GM12878 (cell line): Measurements from ENCODE around the gene CYP3A4. TPM values are rescaled to one million over a fixed set of nuclear protein-coding genes. Genes with fewer than 3 reads are reported as not detected.

Experiments used
- ATAC-seq: fragments of 200-7000 bp; cut with Tn5 transposase; 3 replicates; pipeline ENCODE4 v1.9.1; 2020; ENCODE audit warnings: mild to moderate bottlenecking, moderate library complexity
- BruUV-seq: library from RNA; stranded (reverse); fragments of 400-500 nt; replicated peaks from 2 replicates; lab custom pipeline; 2021; lab: Mats Ljungman, UMichigan
- CTCF ChIA-PET: fragments of 300-600 bp; sonication (Branson Sonifier 250); formaldehyde crosslinking; extraction: SDS; loops from one replicate; lab custom pipeline; 2021; ENCODE audit warnings: inconsistent platforms; lab: Yijun Ruan, JAX
- POLR2A ChIA-PET: fragments of 350-600 bp; formaldehyde crosslinking; extraction: SDS; loops from one replicate; lab custom pipeline; 2021; ENCODE audit warnings: inconsistent platforms; lab: Charles Lee
- RAD21 ChIA-PET: fragments of 300-600 bp; sonication (Branson Sonifier 250); formaldehyde crosslinking; loops from one replicate; lab custom pipeline; 2023; ENCODE audit warnings: antibody characterized with exemption; ENCODE audit not compliant: unreplicated experiment; lab: Charles Lee
- SMC1A ChIA-PET: fragments of 300-600 bp; sonication (Branson Sonifier 250); formaldehyde crosslinking; loops from one replicate; lab custom pipeline; 2023; ENCODE audit not compliant: unreplicated experiment, uncharacterized antibody; lab: Charles Lee
- DNase-seq: peaks from one replicate; pipeline ENCODE4 v3.0.0-alpha.2; 2011; ENCODE audit warnings: low read depth, low spot score
- FAIRE-seq: peaks from 3 replicates; lab custom pipeline; 2011; peaks lifted over from hg19 to GRCh38; lab: Jason Lieb, UNC
- H2AFZ ChIP-seq: 2 replicates; pipeline ENCODE4 v1.6.0; 2011; ENCODE audit warnings: low read depth, low read length, control low read depth; ENCODE audit not compliant: control insufficient read depth
- H3K27ac ChIP-seq: 2 replicates; pipeline ENCODE4 v1.5.1; 2011; ENCODE audit warnings: control low read depth; ENCODE audit not compliant: control insufficient read depth, insufficient read depth
- H3K27me3 ChIP-seq, 2 experiments: replicated peaks in 1 of 2; 2 replicates each; pipeline versions ENCODE4 v1.6.0 to v1.6.1; 2011; ENCODE audit warnings: low read length in 1 of 2; ENCODE audit not compliant: control insufficient read depth in 2 of 2, insufficient read depth in 2 of 2
- H3K36me3 ChIP-seq, 2 experiments: 2 replicates each; pipeline ENCODE4 v1.5.1; 2011; ENCODE audit warnings: low read length in 1 of 2; ENCODE audit not compliant: control insufficient read depth in 2 of 2, insufficient read depth in 2 of 2
- H3K4me1 ChIP-seq: 2 replicates; pipeline ENCODE4 v1.6.1; 2011; ENCODE audit warnings: mild to moderate bottlenecking, low read length, moderate library complexity, mixed read lengths; ENCODE audit not compliant: control insufficient read depth, insufficient read depth
- H3K4me2 ChIP-seq: 2 replicates; pipeline ENCODE4 v1.6.0; 2011; ENCODE audit warnings: control low read depth; ENCODE audit not compliant: control insufficient read depth, insufficient read depth
- H3K4me3 ChIP-seq: fragments of 200-600 bp; sonication (generic); 2 replicates; pipeline ENCODE4 v1.5.1; 2016
- H3K79me2 ChIP-seq: 2 replicates; pipeline ENCODE4 v1.6.0; 2011; ENCODE audit warnings: low read length; ENCODE audit not compliant: control insufficient read depth, insufficient read depth
- H3K9ac ChIP-seq: 2 replicates; pipeline ENCODE4 v1.8.0; 2011; ENCODE audit warnings: low read length, control low read depth, mixed read lengths; ENCODE audit not compliant: control insufficient read depth, insufficient read depth
- H3K9me3 ChIP-seq: replicated peaks from 3 replicates; pipeline ENCODE4 v1.5.1; 2011; ENCODE audit warnings: mild to moderate bottlenecking, low read length; ENCODE audit not compliant: control insufficient read depth, insufficient read depth
- H4K20me1 ChIP-seq: 2 replicates; pipeline ENCODE4 v1.6.0; 2011; ENCODE audit not compliant: control insufficient read depth, insufficient read depth
- BCL11A ChIP-seq: IDR thresholded peaks from 2 replicates; pipeline ENCODE4 v1.6.1; 2011; ENCODE audit warnings: low read depth, low read length
- CHD1 ChIP-seq: IDR thresholded peaks from 2 replicates; pipeline ENCODE4 v1.6.1; 2012; ENCODE audit warnings: low read depth, low read length, improper control_type of control experiment
- CREB1 ChIP-seq: IDR thresholded peaks from 2 replicates; pipeline ENCODE4 v1.6.1; 2012; ENCODE audit warnings: low read depth, mild to moderate bottlenecking, inconsistent platforms
- GATAD2B ChIP-seq: fragments of 450-650 bp; conservative IDR thresholded peaks from 2 replicates; pipeline ENCODE4 v1.6.1; 2017; ENCODE audit warnings: low read depth, mild to moderate bottlenecking, moderate library complexity
- JUNB ChIP-seq: IDR thresholded peaks from 2 replicates; pipeline ENCODE4 v1.6.1; 2016; ENCODE audit warnings: antibody characterized with exemption, mild to moderate bottlenecking
- JUND ChIP-seq: IDR thresholded peaks from 2 replicates; pipeline ENCODE4 v1.6.1; 2012; ENCODE audit warnings: low read depth, mild to moderate bottlenecking, low read length, improper control_type of control experiment, moderate library complexity
- MYC ChIP-seq: IDR thresholded peaks from 2 replicates; pipeline ENCODE4 v1.6.1; 2011; ENCODE audit warnings: mild to moderate bottlenecking, low read length, moderate library complexity, inconsistent platforms; ENCODE audit not compliant: insufficient read depth, insufficient replicate concordance, insufficient read length, severe bottlenecking
- PML ChIP-seq: IDR thresholded peaks from 2 replicates; pipeline ENCODE4 v1.6.1; 2012; ENCODE audit warnings: low read length, inconsistent platforms
- RB1 ChIP-seq: fragments of 450-650 bp; formaldehyde crosslinking; IDR thresholded peaks from 2 replicates; pipeline ENCODE4 v1.6.1; 2017; ENCODE audit warnings: mild to moderate bottlenecking, borderline replicate concordance
- SREBF1 ChIP-seq: IDR thresholded peaks from 2 replicates; pipeline ENCODE4 v1.6.1; 2012; ENCODE audit warnings: mild to moderate bottlenecking, low read length
- TAF1 ChIP-seq: IDR thresholded peaks from 2 replicates; pipeline ENCODE4 v1.6.1; 2011; ENCODE audit warnings: mild to moderate bottlenecking, low read depth, low read length, borderline replicate concordance
- TBL1XR1 ChIP-seq: IDR thresholded peaks from 2 replicates; pipeline ENCODE4 v1.6.1; 2012; ENCODE audit warnings: low read depth, low read length, improper control_type of control experiment
- WGBS: methylation state at CpG from one replicate; pipeline ENCODE4 v1.1.6; 2016; ENCODE audit warnings: low lambda C conversion rate; ENCODE audit not compliant: insufficient replicate concordance, insufficient coverage; ENCODE audit errors: missing lambda C conversion rate; 5-methylcytosine and 5-hydroxymethylcytosine counted together
- in situ Hi-C: fragments of 300-500 bp; cut with MboI; formaldehyde crosslinking; loops from 9 replicates; pipeline ENCODE4 v1.14.3; 2018; ENCODE audit warnings: mixed read lengths
- intact Hi-C: fragments of 100-400 bp; cut with micrococcal nuclease; formaldehyde crosslinking; loops from one replicate; pipeline ENCODE4 v1.14.2; 2022; ENCODE audit not compliant: unreplicated experiment
- polyA plus RNA-seq, 11 experiments: library from polyadenylated mRNA; depleted of rRNA in 4 of 11; unstranded in 6 of 11; stranded (reverse) in 5 of 11; fragments of >200 nt; fragmentation: Nextera tagmentation in 4 of 11; fragmentation: Illumina TruSeq in 1 of 11; extraction: Ambion mirVana in 4 of 11; extraction: Trizol in 1 of 11; gene quantifications; 1 replicate in 1 of 11; 2 replicates in 10 of 11; pipeline versions ENCODE4 v1.2.1 to v1.2.3, GENCODE V29; 2011 to 2016; ENCODE audit warnings: inconsistent platforms in 2 of 11, missing spikeins in 2 of 11, low read depth in 1 of 11
- total RNA-seq, 4 experiments: library from RNA; depleted of rRNA in 3 of 4; stranded (reverse); fragments of >200 nt in 3 of 4; fragmentation: Illumina TruSeq in 1 of 4; extraction: Trizol in 1 of 4; gene quantifications; 2 replicates each; pipeline versions ENCODE4 v1.2.1 to v1.2.3, GENCODE V29; 2013 to 2021
- TF ChIP-seq, protein P1 (sequence below): fragments of 450-650 bp; IDR thresholded peaks from 2 replicates; pipeline ENCODE4 v1.6.1; 2017; ENCODE audit warnings: mild to moderate bottlenecking, moderate library complexity
- TF ChIP-seq, protein P2 (sequence below): fragments of 450-650 bp; conservative IDR thresholded peaks from 2 replicates; pipeline ENCODE4 v1.6.1; 2017; ENCODE audit warnings: mild to moderate bottlenecking, moderate library complexity
- TF ChIP-seq, protein P3 (sequence below): IDR thresholded peaks from 2 replicates; pipeline ENCODE4 v1.6.1; 2012; ENCODE audit warnings: low read length, inconsistent platforms
- TF ChIP-seq, protein P4 (sequence below): fragments of 450-650 bp; IDR thresholded peaks from 2 replicates; pipeline ENCODE4 v1.6.1; 2016; ENCODE audit warnings: mild to moderate bottlenecking

CYP3A4 gene
- total and polyA plus RNA-seq, 10 of the 15 experiments (the other 5 are each of a cell fraction or from before 2014, with no cell fraction given) = 0.02 to 0.21 (median 0.04) TPM; not detected in 7

- SMC1A ChIA-PET = no interaction called here
- no peaks in the 10 kb centered on the region for H3K4me1 ChIP-seq
- DNase-seq = no peak
- no TSS peak for BruUV-seq
- no peak overlapping the region for H3K4me2 ChIP-seq
- ATAC-seq = no peak
- no peak overlapping the region for H2AFZ ChIP-seq
- H3K4me3 ChIP-seq = no peak overlapping the region
- H3K9me3 ChIP-seq = no peaks in the 10 kb centered on the region; the same call in 2 of the 3 replicates
- H3K27me3 ChIP-seq = no peaks in the 10 kb centered on the region
- no peak overlapping the region for H3K27ac ChIP-seq
- POLR2A ChIA-PET = no interaction called here
- intact Hi-C loops (no loop called here), in situ Hi-C loops (no loop called here)
- no peaks in the 10 kb centered on the region for H4K20me1 ChIP-seq
- WGBS = 44% methylated on average over 12 of the region's 12 CpGs
- RAD21 ChIA-PET = no interaction called here
- CTCF ChIA-PET = no interaction called here
- FAIRE-seq = no peak
- H3K9ac ChIP-seq = no peak overlapping the region
- H3K36me3 ChIP-seq = no peaks in the 10 kb centered on the region
- no peaks in the 10 kb centered on the region for H3K79me2 ChIP-seq
- TF ChIP-seq BCL11A = no peak
- TF ChIP-seq TAF1 = no peak
- no peak for TF ChIP-seq CREB1
- TF ChIP-seq PML = no peak
- TF ChIP-seq, protein P1, sequence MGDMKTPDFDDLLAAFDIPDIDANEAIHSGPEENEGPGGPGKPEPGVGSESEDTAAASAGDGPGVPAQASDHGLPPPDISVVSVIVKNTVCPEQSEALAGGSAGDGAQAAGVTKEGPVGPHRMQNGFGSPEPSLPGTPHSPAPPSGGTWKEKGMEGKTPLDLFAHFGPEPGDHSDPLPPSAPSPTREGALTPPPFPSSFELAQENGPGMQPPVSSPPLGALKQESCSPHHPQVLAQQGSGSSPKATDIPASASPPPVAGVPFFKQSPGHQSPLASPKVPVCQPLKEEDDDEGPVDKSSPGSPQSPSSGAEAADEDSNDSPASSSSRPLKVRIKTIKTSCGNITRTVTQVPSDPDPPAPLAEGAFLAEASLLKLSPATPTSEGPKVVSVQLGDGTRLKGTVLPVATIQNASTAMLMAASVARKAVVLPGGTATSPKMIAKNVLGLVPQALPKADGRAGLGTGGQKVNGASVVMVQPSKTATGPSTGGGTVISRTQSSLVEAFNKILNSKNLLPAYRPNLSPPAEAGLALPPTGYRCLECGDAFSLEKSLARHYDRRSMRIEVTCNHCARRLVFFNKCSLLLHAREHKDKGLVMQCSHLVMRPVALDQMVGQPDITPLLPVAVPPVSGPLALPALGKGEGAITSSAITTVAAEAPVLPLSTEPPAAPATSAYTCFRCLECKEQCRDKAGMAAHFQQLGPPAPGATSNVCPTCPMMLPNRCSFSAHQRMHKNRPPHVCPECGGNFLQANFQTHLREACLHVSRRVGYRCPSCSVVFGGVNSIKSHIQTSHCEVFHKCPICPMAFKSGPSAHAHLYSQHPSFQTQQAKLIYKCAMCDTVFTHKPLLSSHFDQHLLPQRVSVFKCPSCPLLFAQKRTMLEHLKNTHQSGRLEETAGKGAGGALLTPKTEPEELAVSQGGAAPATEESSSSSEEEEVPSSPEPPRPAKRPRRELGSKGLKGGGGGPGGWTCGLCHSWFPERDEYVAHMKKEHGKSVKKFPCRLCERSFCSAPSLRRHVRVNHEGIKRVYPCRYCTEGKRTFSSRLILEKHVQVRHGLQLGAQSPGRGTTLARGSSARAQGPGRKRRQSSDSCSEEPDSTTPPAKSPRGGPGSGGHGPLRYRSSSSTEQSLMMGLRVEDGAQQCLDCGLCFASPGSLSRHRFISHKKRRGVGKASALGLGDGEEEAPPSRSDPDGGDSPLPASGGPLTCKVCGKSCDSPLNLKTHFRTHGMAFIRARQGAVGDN = no peak
- TF ChIP-seq, protein P2, sequence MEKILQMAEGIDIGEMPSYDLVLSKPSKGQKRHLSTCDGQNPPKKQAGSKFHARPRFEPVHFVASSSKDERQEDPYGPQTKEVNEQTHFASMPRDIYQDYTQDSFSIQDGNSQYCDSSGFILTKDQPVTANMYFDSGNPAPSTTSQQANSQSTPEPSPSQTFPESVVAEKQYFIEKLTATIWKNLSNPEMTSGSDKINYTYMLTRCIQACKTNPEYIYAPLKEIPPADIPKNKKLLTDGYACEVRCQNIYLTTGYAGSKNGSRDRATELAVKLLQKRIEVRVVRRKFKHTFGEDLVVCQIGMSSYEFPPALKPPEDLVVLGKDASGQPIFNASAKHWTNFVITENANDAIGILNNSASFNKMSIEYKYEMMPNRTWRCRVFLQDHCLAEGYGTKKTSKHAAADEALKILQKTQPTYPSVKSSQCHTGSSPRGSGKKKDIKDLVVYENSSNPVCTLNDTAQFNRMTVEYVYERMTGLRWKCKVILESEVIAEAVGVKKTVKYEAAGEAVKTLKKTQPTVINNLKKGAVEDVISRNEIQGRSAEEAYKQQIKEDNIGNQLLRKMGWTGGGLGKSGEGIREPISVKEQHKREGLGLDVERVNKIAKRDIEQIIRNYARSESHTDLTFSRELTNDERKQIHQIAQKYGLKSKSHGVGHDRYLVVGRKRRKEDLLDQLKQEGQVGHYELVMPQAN = no peak
- TF ChIP-seq, protein P3, sequence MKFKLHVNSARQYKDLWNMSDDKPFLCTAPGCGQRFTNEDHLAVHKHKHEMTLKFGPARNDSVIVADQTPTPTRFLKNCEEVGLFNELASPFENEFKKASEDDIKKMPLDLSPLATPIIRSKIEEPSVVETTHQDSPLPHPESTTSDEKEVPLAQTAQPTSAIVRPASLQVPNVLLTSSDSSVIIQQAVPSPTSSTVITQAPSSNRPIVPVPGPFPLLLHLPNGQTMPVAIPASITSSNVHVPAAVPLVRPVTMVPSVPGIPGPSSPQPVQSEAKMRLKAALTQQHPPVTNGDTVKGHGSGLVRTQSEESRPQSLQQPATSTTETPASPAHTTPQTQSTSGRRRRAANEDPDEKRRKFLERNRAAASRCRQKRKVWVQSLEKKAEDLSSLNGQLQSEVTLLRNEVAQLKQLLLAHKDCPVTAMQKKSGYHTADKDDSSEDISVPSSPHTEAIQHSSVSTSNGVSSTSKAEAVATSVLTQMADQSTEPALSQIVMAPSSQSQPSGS = no peak
- TF ChIP-seq MYC = no peak
- no peak for TF ChIP-seq CHD1
- no peak for TF ChIP-seq TBL1XR1
- no peak for TF ChIP-seq GATAD2B
- TF ChIP-seq RB1 = no peak
- no peak for TF ChIP-seq JUND
- TF ChIP-seq, protein P4, sequence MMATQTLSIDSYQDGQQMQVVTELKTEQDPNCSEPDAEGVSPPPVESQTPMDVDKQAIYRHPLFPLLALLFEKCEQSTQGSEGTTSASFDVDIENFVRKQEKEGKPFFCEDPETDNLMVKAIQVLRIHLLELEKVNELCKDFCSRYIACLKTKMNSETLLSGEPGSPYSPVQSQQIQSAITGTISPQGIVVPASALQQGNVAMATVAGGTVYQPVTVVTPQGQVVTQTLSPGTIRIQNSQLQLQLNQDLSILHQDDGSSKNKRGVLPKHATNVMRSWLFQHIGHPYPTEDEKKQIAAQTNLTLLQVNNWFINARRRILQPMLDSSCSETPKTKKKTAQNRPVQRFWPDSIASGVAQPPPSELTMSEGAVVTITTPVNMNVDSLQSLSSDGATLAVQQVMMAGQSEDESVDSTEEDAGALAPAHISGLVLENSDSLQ = no peak
- TF ChIP-seq JUNB = no peak
- TF ChIP-seq SREBF1 = no peak
Measured at GRCh38 chr7:99794585-99795502, 10.9 kb upstream of the CYP3A4 start.
